Activated CD4-positive, alpha-beta T cell treated with anti-CD3 and anti-CD28 coated beads, Interleukin-2, Interleukin-4, amounts not matched to agents 100 ng/mL and 50 ng/mL, durations not matched to agents 16 hours and 8 hours (primary cell): ENCODE data around the gene ACAT2.
"Not testable (repeated sequence)": the region's sequence is repeated elsewhere in the genome, so short reads cannot be mapped to it uniquely, and the experiment has no call there.

Experiments used
- DNase-seq: peaks from one replicate; pipeline ENCODE4 v3.0.0-alpha.2; 2020; ENCODE audit warnings: low spot score

The ACAT2 gene

GRCh38 chr6:159772196-159772595 is 10.4 kb downstream of the ACAT2 start:
- no peak for DNase-seq

- DNase-seq = no peak
Measured at GRCh38 chr6:159777240-159777904, 15.5 kb downstream of the ACAT2 start.

- no peak for DNase-seq
Measured at GRCh38 chr6:159778131-159778530, 16.3 kb downstream of the ACAT2 start.

GRCh38 chr6:159778542-159779103 is 16.8 kb downstream of the ACAT2 start:
- no peak for DNase-seq

GRCh38 chr6:159788276-159788675 is 26.4 kb downstream of the ACAT2 start:
- DNase-seq = no peak

- peak; percentile 34 for DNase-seq
Measured at GRCh38 chr6:159788753-159789376, 27.0 kb downstream of the ACAT2 start.

GRCh38 chr6:159789377-159790148 is 27.7 kb downstream of the ACAT2 start, which contains the start of gene TCP1:
TCP1 (minus strand) TSS chr6:159789602; CDS start chr6:159789468, 134 bp downstream.
- DNase-seq = peak; percentile 99

GRCh38 chr6:159790149-159790955 is 28.5 kb downstream of the ACAT2 start, which contains the start of gene MRPL18:
MRPL18 (plus strand) TSS chr6:159790467; CDS start chr6:159790588, 121 bp downstream.
- DNase-seq = peak; percentile 94

- no peak for DNase-seq
Measured at GRCh38 chr6:159790956-159791598, 29.2 kb downstream of the ACAT2 start.

- DNase-seq = not testable (repeated sequence)
Measured at GRCh38 chr6:159794976-159795375, 33.1 kb downstream of the ACAT2 start.

GRCh38 chr6:159797554-159797953 is 35.7 kb downstream of the ACAT2 start:
- DNase-seq = no peak

- no peak for DNase-seq
Measured at GRCh38 chr6:159800141-159800865, 38.5 kb downstream of the ACAT2 start, which contains the start of gene PNLDC1. PNLDC1 (plus strand) TSS chr6:159800276; CDS start chr6:159800308, 32 bp downstream.

GRCh38 chr6:159801935-159802334 is 40.1 kb downstream of the ACAT2 start:
- no peak for DNase-seq

GRCh38 chr6:159804504-159804903 is 42.7 kb downstream of the ACAT2 start:
- DNase-seq = no peak

GRCh38 chr6:159805440-159806020 is 43.7 kb downstream of the ACAT2 start:
- no peak for DNase-seq

- DNase-seq = no peak
Measured at GRCh38 chr6:159806021-159806458, 44.2 kb downstream of the ACAT2 start.

GRCh38 chr6:159807150-159807858 is 45.5 kb downstream of the ACAT2 start:
- DNase-seq = no peak

GRCh38 chr6:159808647-159809046 is 46.8 kb downstream of the ACAT2 start:
- DNase-seq = no peak

GRCh38 chr6:159809149-159809548 is 47.3 kb downstream of the ACAT2 start:
- no peak for DNase-seq
